ENCODE results near the gene TP53RK. TPM values are rescaled to one million over a fixed set of nuclear protein-coding genes. Genes with fewer than 3 reads are reported as not detected.

Gene TP53RK
- total RNA-seq, 1 donor from 2014 or later = 17.3 TPM

DNA sequence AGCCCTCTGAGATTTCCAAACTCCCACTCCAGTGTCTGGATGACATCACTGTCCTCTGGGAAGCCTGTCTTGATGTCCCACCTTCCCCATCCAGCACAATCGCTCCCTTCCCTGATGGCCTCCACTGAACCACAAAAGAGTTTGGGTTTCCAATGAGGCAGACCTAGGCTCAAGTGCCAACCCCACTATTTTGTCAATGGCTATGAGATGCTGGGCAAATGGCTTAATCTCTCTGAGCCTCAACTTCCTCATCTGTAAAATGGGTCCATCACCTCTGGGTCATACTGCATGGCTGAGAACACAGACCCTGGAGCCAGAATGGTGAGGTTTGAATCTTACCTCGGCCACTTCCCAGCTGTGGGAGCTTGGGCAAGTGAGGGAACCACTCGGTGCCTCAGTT lies 49.7 kb downstream of the TP53RK start:
- H3K27ac Mint-ChIP-seq = no peak overlapping the region
- H3K9me3 Mint-ChIP-seq = peaks cover 3% of the 10 kb centered on the region
- no peak overlapping the region for H3K4me3 Mint-ChIP-seq
- H3K27me3 Mint-ChIP-seq (ENCODE audit: low read depth) = no peaks in the 10 kb centered on the region
- TF ChIP-seq, protein P1, sequence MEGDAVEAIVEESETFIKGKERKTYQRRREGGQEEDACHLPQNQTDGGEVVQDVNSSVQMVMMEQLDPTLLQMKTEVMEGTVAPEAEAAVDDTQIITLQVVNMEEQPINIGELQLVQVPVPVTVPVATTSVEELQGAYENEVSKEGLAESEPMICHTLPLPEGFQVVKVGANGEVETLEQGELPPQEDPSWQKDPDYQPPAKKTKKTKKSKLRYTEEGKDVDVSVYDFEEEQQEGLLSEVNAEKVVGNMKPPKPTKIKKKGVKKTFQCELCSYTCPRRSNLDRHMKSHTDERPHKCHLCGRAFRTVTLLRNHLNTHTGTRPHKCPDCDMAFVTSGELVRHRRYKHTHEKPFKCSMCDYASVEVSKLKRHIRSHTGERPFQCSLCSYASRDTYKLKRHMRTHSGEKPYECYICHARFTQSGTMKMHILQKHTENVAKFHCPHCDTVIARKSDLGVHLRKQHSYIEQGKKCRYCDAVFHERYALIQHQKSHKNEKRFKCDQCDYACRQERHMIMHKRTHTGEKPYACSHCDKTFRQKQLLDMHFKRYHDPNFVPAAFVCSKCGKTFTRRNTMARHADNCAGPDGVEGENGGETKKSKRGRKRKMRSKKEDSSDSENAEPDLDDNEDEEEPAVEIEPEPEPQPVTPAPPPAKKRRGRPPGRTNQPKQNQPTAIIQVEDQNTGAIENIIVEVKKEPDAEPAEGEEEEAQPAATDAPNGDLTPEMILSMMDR (IDR thresholded peaks at IDR 0.05; ENCODE audit: unreplicated experiment) = no peak
- no peaks in the 10 kb centered on the region for H3K4me1 Mint-ChIP-seq
- no peaks in the 10 kb centered on the region for H3K36me3 Mint-ChIP-seq
- no peak for DNase-seq (ENCODE audit: low spot score in 2 of 2, unreplicated experiment in 2 of 2)

DNA sequence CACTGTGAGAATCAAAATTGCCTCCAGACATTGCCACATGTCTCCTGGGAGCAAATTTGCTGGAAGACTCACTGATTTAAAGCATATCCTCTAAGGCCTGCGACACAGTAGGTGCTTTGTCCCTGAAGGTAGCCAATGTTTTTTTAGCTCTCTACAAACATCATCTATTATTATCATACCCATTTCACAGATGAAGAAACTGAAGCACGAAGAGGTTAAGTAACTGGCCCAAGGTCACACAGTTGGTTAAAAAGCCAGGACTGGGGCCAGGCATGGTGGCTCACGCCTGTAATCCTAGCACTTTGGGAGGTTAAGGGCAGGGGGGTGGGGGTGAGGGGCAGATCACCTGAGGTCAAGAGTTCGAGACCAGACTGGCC lies 50.4 kb downstream of the TP53RK start:
- H3K4me1 Mint-ChIP-seq = no peaks in the 10 kb centered on the region
- no peak overlapping the region for H3K4me3 Mint-ChIP-seq
- no peak for DNase-seq (ENCODE audit: low spot score in 2 of 2, unreplicated experiment in 2 of 2)
- no peaks in the 10 kb centered on the region for H3K27me3 Mint-ChIP-seq (ENCODE audit: low read depth)
- H3K9me3 Mint-ChIP-seq = peaks cover 3% of the 10 kb centered on the region
- H3K36me3 Mint-ChIP-seq = no peaks in the 10 kb centered on the region
- TF ChIP-seq, protein P1 (IDR thresholded peaks at IDR 0.05; ENCODE audit: unreplicated experiment) = no peak
- H3K27ac Mint-ChIP-seq = no peak overlapping the region

DNA sequence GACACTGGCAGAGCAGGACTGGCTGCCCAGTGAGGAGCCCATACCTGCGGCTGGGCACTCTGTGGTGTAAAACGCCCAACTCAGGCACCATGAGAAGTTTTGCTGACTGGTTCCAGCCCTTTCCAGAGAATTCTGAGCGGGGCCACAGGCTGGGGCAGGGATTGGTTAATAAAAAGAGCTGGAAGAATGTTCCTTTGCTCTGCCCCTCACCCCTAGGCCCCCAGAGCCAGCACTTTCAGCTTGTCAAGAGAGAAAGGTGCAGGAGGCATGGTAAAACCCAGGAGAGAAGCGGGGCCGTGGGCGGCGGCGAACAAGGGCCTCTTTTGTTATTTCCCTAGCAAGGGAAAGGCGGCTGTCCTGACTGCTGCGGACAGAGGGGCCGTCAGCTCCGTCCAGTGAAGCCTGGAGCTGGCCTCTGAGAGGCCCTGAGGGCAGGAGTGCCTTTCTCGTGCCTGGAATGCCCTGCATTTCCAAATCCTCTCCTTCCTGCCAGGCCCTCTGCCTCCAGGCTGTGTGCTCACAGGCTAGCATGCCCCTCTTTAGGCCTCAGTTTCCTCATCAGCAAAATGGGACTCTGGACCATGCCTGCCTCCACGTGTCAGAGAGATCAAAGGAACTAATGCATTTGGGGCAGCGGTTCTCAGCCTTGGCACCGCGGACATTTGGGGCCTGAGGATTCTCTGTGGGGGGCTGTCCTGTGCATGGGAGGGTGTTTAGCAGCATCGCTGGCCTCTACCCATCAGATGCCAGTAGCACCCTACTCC lies 50.9 kb downstream of the TP53RK start:
- no peaks in the 10 kb centered on the region for H3K36me3 Mint-ChIP-seq
- no peak for DNase-seq (ENCODE audit: low spot score in 2 of 2, unreplicated experiment in 2 of 2)
- TF ChIP-seq, protein P1 (IDR thresholded peaks at IDR 0.05; ENCODE audit: unreplicated experiment) = no peak

DNA sequence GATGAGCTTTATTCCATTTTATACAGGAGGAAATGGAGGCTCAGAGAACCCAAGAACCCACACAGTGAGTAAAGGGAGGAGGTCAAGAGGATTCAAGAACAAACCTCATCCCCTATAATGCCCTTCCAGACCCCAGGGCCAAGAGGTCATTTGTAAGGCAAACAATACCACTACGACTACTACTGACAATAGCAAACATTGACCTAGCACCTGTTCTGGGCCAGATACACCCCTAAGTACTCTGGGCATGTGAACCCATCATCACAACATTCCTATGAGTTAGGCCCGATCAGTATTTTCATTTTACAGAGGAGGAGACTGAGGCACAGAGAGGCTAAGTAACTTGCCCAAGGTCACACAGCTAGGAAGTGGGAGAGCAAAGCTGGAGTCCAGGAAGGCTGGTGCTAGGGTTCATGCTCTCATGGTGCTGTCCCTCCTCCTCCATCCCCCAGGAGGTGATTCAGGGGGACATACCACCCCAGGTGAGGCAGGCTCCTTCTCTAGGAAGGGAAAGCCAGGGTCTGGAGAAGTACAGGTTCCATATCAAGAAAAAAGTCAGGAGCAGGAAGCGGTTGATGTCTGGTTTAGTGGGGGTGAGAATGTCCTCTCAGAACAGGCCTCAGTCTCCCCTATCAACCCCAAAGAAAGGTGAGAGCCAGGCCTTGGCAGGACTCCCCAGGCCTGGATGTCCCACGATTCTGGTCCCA lies 51.7 kb downstream of the TP53RK start:
- Mint-ChIP-seq H3K27ac (no peak overlapping the region), H3K36me3 (no peaks in the 10 kb centered on the region), H3K4me3 (no peak overlapping the region), H3K27me3 (ENCODE audit: low read depth) (no peaks in the 10 kb centered on the region), H3K4me1 (no peaks in the 10 kb centered on the region), H3K9me3 (peaks cover 3% of the 10 kb centered on the region)
- TF ChIP-seq, protein P1 (IDR thresholded peaks at IDR 0.05; ENCODE audit: unreplicated experiment) = no peak
- no peak for DNase-seq (ENCODE audit: low spot score in 2 of 2, unreplicated experiment in 2 of 2)

More for the DNA sequence above, 50.9 kb downstream of the TP53RK start:
- peaks cover 3% of the 10 kb centered on the region for H3K9me3 Mint-ChIP-seq
- H3K4me1 Mint-ChIP-seq = no peaks in the 10 kb centered on the region
- no peaks in the 10 kb centered on the region for H3K27me3 Mint-ChIP-seq (ENCODE audit: low read depth)
- H3K27ac Mint-ChIP-seq = no peak overlapping the region
- no peak overlapping the region for H3K4me3 Mint-ChIP-seq

DNA sequence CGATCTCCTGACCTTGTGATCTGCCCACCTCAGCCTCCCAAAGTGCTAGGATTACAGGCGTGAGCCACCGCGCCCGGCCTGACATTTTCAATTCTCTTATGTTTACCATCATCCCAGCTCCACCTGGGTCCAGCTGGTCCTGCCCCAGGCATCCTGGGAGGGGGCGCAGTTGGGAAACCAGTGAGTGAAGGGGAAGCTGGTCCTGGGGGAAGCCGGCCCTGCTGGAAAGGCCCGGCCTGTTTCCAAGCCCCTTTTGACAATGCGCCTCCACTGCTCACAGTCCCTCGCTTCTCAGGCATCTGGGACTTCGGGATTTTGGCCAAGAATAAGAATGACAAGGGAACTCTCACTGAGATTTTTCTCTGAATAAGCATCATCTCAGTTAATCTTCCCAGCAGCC lies 52.2 kb downstream of the TP53RK start:
- no peak overlapping the region for H3K27ac Mint-ChIP-seq
- no peak for DNase-seq (ENCODE audit: low spot score in 2 of 2, unreplicated experiment in 2 of 2)
- H3K9me3 Mint-ChIP-seq = peaks cover 3% of the 10 kb centered on the region
- H3K27me3 Mint-ChIP-seq (ENCODE audit: low read depth) = no peaks in the 10 kb centered on the region
- TF ChIP-seq, protein P1 (IDR thresholded peaks at IDR 0.05; ENCODE audit: unreplicated experiment) = no peak
- no peak overlapping the region for H3K4me3 Mint-ChIP-seq
- H3K4me1 Mint-ChIP-seq = no peaks in the 10 kb centered on the region
- H3K36me3 Mint-ChIP-seq = no peaks in the 10 kb centered on the region

Measured in mesothelial cell of epicardium (in vitro differentiated cells).